GM19438 (cell line): ENCODE results near the gene HBG2.
"Not testable (repeated sequence)": the region's sequence is repeated elsewhere in the genome, so short reads cannot be mapped to it uniquely, and the experiment has no call there.

Experiments
- ATAC-seq: cut with Tn5 transposase; IDR thresholded peaks from one replicate; pipeline ENCODE4 v1.9.1; 2021; ENCODE audit warnings: low read depth; ENCODE audit not compliant: unreplicated experiment

Gene HBG2

DNA sequence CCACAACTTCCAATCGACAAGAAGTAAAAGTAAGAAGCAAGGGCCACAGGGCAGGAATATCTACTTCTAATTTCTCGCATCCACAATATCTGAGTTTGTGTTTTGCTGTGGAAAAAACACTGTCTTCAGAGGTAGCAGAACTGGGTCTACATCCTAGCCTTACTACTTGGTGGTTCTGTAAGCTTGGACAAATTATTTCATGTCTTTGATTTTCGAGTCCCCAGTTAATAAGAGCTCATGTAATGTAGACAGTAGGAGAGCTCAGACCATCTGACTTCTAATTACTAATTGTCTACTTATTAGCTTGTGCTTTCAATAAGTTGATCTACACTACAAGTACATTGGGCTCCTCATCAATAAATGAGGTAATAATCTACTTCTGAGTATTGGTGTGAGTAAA, 28.5 kb upstream of the HBG2 start:
- no peak for ATAC-seq

GRCh38 chr11:5282628-5283027, 28.0 kb upstream of the HBG2 start:
- no peak for ATAC-seq

DNA sequence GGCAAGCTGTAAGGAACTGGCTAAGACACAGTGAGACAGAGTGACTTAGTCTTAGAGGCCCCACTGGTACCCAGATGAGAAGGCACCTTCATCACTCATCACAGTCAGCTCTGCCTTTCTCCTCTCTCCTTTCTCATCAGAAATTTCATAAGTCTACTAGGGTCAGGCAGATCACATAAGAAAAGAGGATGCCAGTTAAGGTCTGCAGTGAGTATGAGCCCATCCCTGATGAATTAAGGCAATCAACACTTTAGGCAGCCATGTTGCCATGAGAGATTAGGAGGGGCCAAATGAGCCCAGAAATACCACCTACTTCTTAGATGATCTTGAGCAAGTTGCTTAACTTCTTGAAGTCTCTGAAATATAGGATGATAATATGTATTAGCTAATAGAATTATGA, 27.0 kb upstream of the HBG2 start:
- no peak for ATAC-seq

- ATAC-seq: peak; percentile 78
Observed at GRCh38 chr11:5280582-5281102, 26.1 kb upstream of the HBG2 start.

DNA sequence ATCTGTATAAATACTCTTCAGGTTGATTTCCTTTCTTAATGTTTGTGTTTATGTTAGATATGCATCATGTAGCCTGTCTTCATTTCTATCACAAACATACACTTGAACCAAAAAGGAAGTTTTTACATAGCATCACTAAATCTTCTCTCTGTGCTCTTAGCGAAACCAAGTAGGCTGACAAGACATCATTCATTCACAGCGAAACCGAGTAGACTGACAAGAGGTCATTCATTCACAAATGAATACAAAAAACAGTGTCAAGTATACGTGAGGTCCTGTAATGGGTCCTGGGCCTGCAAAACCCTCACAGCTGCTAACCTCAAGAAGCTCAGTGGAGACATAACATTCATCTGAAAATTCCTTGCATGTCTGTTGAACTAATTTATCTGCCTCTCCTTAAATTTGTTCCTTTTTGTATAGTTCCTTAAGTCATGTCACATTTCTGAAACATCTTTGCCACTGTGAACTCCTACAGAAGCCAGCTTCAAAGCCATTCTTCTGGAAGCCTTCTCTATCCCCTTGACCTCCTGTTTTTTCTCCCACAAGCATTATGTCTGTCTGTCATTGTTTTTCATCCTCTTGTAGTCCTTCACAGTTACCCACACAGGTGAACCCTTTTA, 25.0 kb upstream of the HBG2 start:
- ATAC-seq: no peak

DNA sequence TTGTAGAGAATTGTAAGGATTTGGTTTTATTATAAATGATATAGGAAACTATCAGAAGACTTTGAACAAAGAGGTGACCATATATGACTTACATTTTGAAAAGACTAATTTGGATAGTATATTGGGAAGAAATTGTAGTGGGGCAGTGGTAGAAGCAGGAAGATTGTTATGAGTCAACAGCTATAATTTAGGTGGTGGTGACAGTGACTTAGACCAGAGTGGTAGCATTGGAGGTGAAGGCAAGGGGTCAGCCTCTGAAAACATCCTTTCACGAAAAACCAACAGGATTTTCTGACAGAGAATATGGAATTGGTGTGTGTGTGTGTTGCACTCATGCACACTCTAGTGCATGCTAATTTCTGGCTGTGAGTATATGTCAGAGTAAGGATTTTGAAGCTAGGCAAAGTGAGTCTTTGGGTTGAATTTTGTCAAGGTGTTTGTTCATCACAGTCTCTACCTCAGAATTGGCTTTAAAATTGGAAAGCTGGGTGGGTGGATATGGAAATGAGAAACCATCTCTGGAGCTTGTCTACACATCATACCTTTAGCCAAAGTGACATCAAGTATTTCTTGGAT, 23.3 kb upstream of the HBG2 start:
- peak; percentile 62 for ATAC-seq

- ATAC-seq: no peak
Observed at GRCh38 chr11:5276697-5277096, 22.1 kb upstream of the HBG2 start.

DNA sequence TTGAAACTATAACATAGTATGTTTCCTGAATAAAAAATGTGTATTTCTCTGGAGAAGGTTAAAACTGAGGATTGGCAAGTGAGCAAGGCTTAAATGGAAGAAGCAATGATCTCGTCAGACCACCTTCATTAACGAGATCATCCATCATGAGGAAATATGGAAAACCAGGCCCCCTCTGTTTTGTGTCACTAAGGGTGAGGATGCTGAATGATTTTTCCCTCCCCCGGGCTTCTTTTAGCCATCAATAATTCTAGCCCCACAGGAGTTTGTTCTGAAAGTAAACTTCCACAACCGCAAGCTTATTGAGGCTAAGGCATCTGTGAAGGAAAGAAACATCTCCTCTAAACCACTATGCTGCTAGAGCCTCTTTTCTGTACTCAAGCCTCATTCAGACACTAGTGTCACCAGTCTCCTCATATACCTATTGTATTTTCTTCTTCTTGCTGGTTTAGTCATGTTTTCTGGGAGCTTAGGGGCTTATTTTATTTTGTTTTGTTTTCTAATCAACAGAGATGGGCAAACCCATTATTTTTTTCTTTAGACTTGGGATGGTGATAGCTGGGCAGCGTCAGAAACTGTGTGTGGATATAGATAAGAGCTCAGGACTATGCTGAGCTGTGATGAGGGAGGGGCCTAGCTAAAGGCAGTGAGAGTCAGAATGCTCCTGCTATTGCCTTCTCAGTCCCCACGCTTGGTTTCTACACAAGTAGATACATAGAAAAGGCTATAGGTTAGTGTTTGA, 21.0 kb upstream of the HBG2 start:
- ATAC-seq: no peak

DNA sequence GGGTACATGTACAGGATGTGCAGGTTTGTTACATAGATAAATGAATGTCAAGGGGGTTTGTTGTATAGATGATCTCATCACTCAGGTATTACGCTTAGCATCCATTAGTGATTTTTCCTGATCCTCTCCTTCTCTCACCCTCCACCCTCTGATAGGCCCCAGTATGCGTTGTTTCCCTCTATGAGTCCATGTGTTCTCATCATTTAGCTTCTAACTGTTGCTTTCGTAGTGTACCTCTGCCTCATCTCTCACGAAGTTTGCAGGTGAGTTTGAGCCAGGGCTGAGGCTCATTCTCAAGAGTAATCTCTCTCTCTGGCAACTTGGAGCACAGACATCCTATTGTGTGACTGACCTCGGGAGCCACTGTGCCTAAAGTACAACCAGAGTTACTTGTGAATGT, 19.8 kb upstream of the HBG2 start:
- ATAC-seq: no peak

- no peak for ATAC-seq
Observed at GRCh38 chr11:5272395-5273017, 17.9 kb upstream of the HBG2 start.

DNA sequence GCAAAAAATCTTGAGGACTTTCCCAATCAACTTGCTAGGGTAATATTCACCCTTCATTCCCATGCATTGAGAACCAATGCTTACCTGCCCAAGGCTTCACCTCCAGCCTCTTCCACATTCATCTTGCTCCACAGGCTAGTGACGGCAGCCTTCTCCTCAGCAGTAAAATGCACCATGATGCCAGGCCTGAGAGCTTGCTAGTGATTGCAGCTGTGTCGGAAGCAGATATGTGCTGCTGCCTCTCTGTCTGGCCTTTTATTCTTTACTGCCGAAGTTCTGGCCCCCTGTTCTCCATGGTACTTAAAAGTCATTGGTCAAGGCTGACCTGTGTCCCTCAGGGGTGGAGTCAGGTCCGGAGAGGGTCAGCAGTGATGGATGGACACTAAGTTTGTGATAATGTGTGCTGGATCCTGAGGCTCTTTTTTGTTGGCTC, 15.2 kb upstream of the HBG2 start, which contains the start of gene HBE1:
HBE1 (minus strand) TSS at position 231 of the 433 bp plus-strand sequence; CDS start at position 176, 55 bp downstream.
- no peak for ATAC-seq

- no peak for ATAC-seq
Observed at GRCh38 chr11:5267033-5267563, 12.5 kb upstream of the HBG2 start.

GRCh38 chr11:5266609-5267008, 12.0 kb upstream of the HBG2 start:
- ATAC-seq: no peak

DNA sequence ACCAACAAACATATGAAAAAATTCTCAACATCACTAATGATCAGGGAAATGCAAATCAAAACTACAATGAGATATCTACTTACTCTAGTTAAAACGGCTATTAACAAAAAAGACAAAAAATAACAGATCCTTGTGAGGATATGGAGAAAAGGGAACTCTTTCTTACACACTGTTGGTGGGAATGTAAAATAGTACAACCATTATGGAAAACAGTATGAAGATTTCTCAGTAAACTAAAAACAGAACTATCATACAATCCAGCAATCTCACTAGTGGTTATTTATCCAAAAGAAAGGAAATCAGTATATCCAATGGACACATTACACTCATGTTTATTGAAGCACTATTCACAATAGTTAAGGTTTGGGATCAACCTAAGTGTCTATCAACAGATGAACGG, 11.3 kb upstream of the HBG2 start:
- ATAC-seq: no peak

DNA sequence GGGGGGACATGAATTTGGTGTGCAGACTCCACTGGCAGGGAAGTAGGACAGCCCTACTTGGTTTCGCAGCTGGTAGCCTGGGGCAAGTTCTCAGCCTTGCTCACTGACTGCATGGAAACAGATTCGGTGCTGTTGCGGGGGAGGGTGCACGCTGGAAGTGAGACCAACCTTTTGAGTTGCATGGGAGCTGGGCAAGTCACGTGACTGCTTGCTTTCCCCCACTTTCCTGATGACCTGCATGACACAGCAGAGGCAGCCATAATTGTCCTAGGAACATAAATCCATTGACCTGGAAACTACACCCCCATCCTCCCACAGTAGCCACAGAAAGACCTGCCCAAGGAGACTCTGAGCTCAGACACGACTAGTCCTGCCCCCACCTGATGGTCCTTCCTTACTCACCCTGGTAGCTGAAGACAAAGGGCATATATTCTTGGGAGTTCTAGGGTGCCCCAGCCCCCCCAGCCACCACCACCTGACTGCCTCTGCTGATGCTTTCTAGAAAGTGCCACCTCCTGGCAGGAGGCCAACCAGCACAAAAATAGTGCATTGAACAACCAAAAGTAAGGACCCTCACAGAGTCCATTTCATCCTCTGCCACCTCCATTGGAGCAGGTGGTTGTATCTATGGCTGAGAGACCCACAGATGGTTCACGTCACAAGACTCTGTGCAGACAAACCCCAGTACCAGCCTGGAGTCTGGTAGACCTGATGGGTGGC, 4.1 kb upstream of the HBG2 start:
- no peak for ATAC-seq

DNA sequence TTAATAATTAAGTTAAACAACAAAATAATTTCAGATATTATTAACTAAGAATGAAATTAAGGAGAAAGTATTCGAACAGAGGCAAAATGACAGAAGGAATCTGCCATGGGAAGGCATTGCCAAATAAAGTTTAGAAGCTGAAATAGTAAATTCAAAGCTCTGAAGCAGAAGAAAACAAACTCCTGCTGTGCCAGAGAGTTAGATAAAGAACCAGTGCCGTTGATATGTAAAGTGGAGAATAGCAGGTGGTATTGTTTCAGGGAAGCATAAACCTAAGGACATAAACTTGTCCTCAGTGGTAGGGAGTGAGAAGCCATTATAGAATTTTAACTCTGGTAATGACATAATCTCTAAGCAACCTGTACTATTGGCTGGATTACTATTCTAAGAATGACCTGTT, 2.7 kb upstream of the HBG2 start:
- ATAC-seq: no peak

GRCh38 chr11:5254023-5254422, 558 bp downstream of the HBG2 start:
- not testable (repeated sequence) for ATAC-seq

- not testable (repeated sequence) for ATAC-seq
Observed at GRCh38 chr11:5253440-5253839, 1.1 kb downstream of the HBG2 start.

- no peak for ATAC-seq
Observed at GRCh38 chr11:5252919-5253265, 1.7 kb downstream of the HBG2 start.

GRCh38 chr11:5252192-5252918, 2.2 kb downstream of the HBG2 start:
- no peak for ATAC-seq
